Measurements from ENCODE around the gene VPS45. TPM values are rescaled to one million over a fixed set of nuclear protein-coding genes. Genes with fewer than 3 reads are reported as not detected.

The VPS45 gene
- total RNA-seq, 1 experiment from 2014 or later, result 35.1 TPM

- DNase-seq (ENCODE audit: low spot score), result no peak
Observed at GRCh38 chr1:150073516-150073915, 5.9 kb downstream of the VPS45 start.

GRCh38 chr1:150076066-150076465 is 8.5 kb downstream of the VPS45 start:
- DNase-seq (ENCODE audit: low spot score), result no peak

DNA sequence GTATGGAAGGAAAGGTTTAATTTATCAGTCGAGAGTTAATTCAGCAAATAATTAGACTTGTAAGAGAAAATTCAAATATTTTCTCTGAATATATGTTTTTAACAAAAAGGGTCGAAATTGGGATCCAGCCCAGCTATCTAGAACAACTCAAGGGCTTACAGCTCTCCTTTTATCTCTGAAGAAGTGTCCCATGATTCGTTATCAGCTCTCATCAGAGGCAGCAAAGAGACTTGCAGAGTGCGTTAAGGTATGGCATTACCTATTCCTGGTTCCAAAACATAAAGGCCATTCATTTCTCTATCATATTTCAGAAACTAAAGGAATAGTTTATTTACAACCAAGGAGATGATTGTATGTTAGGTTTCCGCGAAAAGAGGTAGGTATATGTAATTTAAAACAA is 9.4 kb downstream of the VPS45 start:
- no peak for DNase-seq (ENCODE audit: low spot score)

GRCh38 chr1:150080784-150081183 is 13.2 kb downstream of the VPS45 start:
- no peak for DNase-seq (ENCODE audit: low spot score)

- no peak for DNase-seq (ENCODE audit: low spot score)
Observed at GRCh38 chr1:150082494-150082893, 14.9 kb downstream of the VPS45 start.

DNA sequence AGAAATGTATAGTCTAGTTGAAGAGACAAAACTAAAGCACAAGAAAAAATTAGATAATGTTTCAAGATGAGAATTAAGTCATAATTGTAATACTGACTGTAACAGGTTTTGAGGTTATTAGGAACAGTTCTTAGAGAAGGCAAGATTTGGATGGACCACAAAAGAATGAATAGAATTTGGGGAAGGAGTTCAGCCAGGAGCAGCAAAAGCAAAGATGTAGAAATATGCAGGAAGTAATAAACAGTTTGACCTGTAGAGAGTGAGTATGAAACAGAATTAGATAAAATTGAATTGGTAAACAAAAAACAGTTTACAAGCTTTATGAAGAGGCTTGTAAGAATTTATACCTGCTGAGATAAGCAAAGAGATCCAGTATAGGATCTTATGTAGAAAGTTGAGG is 16.3 kb downstream of the VPS45 start:
- no peak for DNase-seq (ENCODE audit: low spot score)

DNA sequence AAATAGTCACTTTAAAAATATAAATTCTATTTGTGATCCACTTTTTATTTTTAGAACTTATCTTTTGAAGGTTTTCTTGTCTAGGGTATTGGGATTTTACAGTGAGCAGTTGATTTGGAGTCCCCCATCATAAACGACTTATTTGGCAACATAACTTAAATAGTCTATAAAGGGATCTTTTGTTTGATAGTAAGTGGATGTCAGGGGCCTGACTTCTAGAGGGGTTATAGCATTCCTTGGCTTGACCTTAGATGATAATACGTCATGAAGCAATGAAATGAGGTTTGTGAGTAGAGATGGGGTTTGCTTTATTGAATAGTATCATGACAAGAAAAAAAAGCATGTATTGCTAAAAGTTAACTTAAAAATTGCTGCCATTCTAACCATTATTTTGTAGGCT is 17.8 kb downstream of the VPS45 start:
- DNase-seq (ENCODE audit: low spot score), result no peak

DNA sequence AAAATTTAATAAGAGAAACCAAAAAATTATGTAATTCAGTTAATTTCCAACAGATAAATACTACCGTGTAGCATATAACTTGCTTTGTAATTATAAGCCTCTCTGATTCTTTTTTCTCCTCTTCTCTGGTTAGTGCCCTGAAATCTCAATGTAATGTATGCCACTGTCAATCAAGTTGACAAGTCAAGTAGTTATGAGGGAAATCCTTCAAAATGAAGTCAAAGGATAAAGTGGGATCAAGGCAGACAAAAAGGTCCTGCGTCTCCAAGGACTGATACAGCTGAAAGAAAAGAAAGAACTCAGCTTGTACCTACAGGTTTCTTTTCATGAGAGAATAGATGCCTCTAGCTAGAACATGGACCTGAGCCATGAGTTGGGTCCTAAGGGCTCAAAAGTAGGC is 19.8 kb downstream of the VPS45 start:
- DNase-seq (ENCODE audit: low spot score), result no peak

DNA sequence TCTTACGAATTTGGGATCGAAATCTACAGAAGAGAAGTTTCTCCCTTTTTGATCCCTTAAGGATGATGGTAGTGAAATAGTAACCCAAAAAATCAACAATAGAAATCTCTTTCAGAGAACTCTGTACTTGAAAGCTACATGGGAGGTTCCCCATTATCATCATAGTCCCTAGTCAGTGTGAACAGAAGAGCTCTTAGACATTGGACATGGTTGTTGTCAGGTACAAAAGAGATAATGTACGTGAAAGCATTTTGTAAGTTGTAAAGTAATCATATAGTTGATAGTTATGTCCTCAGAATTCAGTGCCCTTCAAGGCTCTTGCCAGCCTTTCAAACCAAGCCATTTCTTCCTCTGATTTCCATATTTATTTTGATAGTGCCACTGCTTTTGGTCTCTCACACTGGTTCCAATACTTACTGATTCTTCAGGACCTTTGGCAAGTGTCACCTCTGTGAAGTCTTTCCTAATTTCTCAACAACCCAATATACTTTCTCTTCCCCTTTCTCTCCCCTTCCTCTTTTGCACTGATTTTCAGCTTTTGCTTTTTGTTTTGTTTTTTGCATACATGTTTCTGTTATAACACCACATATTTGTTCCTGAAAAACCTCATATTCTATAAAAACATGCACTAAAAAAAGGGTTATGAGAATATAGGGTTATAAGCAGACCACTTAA is 22.4 kb downstream of the VPS45 start:
- no peak for DNase-seq (ENCODE audit: low spot score)

DNA sequence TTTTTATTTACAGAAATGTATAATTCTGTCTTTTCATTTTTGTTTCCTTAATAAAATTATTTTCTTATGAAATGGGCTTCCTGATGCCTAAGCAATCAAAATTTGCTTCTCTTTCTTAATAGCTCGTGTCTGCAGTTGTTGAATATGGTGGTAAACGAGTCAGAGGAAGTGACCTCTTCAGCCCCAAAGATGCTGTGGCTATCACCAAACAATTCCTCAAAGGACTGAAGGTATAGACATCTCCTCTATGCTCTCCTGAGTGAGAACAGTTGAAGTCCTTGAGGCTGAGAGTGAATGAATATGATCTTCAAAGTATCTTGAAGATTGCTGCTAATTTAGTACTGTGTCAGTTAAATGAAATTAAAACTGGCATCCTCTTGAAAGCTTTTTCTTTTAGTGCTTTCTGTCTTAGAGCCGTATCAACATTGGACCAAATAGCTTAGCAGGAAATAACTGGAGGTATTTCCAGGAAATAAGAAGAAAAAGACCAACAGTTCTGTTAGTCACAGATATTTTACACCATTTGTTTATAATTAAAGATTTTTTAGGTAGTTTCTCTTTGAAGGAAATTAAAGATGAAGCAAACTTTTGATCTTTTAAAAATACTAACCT is 24.7 kb downstream of the VPS45 start:
- no peak for DNase-seq (ENCODE audit: low spot score)

GRCh38 chr1:150093805-150094204 is 26.2 kb downstream of the VPS45 start:
- DNase-seq (ENCODE audit: low spot score), result no peak

- DNase-seq (ENCODE audit: low spot score), result no peak
Observed at GRCh38 chr1:150094734-150095265, 27.2 kb downstream of the VPS45 start.

- no peak for DNase-seq (ENCODE audit: low spot score)
Observed at GRCh38 chr1:150102986-150103385, 35.4 kb downstream of the VPS45 start.

DNA sequence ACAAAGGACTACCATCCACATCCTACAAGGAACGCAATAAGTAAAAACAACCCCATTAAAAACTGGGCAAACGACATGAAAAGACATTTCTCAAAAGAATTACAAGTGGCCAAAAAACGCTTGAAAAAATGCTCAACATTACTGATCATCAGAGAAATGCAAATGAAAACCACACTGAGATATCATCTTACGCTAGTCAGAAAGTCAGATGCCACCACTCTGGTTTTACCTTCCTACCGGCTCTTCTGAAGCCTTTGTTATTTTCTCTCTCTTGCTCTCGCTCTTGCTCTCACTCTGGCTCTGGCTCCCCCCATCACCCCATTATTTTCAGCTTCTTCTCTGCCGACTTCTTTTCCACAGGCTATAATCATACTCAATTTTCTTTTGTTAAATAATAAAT is 38.8 kb downstream of the VPS45 start:
- DNase-seq (ENCODE audit: low spot score), result no peak

GRCh38 chr1:150109586-150109985 is 42.0 kb downstream of the VPS45 start:
- no peak for DNase-seq (ENCODE audit: low spot score)

DNA sequence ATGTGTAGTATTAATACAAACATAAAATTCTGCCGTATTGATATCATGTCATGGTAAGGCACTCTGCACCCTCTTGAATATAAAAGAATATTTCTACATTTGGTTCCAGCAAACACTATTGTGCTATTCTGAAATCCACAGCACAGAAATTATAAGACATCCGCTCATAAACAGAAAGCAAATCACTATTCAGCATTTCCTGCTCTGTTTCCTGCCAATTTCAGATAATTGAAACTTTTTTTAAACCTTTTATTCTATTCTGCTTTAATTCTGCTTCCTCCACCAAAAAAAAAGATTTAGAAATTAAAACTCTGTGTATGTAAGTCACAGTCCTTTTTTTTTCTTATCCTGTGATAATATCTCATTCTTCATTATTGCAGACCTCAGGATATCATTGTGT is 42.5 kb downstream of the VPS45 start:
- no peak for DNase-seq (ENCODE audit: low spot score)

- DNase-seq (ENCODE audit: low spot score), result no peak
Observed at GRCh38 chr1:150111670-150112069, 44.1 kb downstream of the VPS45 start.

GRCh38 chr1:150115121-150115520 is 47.5 kb downstream of the VPS45 start:
- no peak for DNase-seq (ENCODE audit: low spot score)

DNA sequence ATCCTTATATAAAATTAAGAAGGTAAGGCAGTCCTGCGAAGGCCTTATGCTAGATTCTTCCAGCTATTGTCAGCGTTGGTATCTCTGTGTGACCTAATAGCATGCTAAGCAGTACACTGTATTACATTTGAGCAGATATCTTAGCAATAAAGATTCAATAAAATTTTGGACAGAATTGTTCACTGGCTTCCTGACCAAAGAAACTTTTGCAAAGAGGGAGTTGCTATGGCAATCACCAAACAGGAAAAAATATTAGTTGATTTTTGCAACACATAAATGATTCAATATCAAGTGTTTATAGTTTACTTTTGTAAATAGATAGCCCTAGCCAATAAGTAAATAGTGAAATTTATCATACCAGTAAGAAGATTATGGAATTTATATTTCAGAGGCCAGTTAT is 51.1 kb downstream of the VPS45 start:
- no peak for DNase-seq (ENCODE audit: low spot score)

DNA sequence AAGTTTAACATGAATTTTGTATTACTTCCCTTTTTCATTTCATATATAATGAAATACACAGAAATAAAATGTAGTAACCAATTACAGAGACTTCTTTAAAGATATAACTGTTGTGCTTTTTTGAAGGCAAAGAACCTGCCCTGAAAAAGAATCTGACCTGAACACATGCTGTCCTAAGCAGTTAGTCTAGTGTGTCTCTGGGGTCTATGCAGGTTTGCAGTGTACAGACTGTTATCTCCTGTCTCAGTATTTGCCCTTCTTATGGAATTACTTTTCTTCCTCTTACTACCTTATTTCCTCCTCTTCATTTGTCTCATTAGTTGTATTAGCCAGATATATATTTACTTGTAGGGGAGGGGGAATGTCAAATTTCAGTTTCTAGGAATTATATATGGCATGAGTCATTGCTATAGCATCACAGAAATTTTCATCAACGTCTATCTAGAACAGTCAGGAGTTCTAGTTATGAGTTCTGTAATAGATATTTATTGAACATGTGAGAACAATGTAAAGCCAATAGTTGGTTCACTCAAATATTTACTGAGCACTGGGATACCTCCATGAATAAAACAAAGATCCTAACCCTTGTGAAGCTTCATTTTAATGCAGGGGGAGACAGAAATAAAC is 53.8 kb downstream of the VPS45 start:
- DNase-seq (ENCODE audit: low spot score), result no peak

GRCh38 chr1:150126811-150127210 is 59.2 kb downstream of the VPS45 start:
- no peak for DNase-seq (ENCODE audit: low spot score)

- no peak for DNase-seq (ENCODE audit: low spot score)
Observed at GRCh38 chr1:150127464-150127863, 59.9 kb downstream of the VPS45 start.

- no peak for DNase-seq (ENCODE audit: low spot score)
Observed at GRCh38 chr1:150127868-150128267, 60.3 kb downstream of the VPS45 start.

All from H4 (cell line).